ENCODE results near the gene MEN1. TPM values are rescaled to one million over a fixed set of nuclear protein-coding genes. Genes with fewer than 3 reads are reported as not detected.
A peak's percentile ranks its signal among the peaks of the same experiment; 100 is the strongest.

The MEN1 gene
- total RNA-seq, 1 experiment from 2014 or later = 54.5 TPM

DNA sequence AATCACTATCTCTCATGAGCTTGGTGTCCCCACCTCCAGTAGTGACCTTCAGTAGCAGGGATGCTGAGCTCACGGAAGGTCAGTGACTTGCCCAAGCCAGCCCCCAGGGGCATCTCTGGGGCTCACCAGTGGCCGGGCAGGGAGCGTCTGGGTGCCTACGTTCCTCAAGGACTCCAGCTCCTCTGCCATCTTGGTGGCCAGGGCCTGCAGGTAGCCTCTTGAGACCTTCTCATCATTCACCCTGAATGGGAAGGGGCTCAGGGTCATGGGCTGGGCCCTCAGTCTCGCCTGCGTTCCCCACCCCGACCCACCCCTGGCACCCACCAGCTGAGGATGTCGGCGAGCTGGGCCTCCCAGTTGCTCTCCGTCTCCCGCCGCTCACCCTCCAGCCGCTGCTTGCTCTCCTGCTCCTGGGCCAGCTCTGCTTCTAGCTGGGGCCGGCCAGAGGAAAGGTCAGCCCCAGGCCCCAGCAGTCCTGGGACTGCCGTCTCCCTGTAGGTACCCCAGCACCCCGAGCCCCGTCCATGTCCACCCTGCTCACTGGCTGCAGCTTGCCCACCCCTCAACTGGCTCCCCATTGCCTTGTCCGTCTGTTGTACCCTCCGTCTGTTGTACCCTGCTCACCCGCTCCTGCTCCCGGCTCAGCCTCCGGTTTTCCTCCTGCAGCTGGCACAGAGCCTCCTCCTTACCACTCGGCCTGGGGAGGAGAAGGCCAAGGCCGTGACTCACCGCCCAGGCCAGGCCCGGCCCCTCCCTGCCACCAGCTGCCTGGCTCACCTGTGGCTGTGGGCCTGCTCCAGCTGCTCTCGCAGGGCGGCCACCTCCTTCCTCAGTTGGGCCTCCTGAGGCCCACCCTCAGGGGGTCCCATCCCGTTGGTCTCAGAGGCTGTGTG is 24.6 kb upstream of the MEN1 start:
- ChIA-PET POLR2A (interaction anchor here (0.6 to 1.1 kb wide), 3 partner anchors 19 to 31 kb away, joined by 3 to 8 read pairs (median 4); no protein-coding TSS in a partner anchor), CTCF (interaction anchor here (0.5 to 1.5 kb wide), 2 partner anchors 9 to 288 kb away, joined by 3 to 6 read pairs; partner anchors contain the start of gene CDC42BPG)
- in situ Hi-C loops (cut with HindIII; ENCODE audit: low pct_unique_long_range_greater_than_20kb, low sequenced_read_pairs) (no loop called here), intact Hi-C loops (cut with micrococcal nuclease; ENCODE audit: unreplicated experiment) (no loop called here)
- TF ChIP-seq, protein P1, sequence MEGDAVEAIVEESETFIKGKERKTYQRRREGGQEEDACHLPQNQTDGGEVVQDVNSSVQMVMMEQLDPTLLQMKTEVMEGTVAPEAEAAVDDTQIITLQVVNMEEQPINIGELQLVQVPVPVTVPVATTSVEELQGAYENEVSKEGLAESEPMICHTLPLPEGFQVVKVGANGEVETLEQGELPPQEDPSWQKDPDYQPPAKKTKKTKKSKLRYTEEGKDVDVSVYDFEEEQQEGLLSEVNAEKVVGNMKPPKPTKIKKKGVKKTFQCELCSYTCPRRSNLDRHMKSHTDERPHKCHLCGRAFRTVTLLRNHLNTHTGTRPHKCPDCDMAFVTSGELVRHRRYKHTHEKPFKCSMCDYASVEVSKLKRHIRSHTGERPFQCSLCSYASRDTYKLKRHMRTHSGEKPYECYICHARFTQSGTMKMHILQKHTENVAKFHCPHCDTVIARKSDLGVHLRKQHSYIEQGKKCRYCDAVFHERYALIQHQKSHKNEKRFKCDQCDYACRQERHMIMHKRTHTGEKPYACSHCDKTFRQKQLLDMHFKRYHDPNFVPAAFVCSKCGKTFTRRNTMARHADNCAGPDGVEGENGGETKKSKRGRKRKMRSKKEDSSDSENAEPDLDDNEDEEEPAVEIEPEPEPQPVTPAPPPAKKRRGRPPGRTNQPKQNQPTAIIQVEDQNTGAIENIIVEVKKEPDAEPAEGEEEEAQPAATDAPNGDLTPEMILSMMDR (IDR thresholded peaks at IDR 0.05) = no peak
- TF ChIP-seq SIN3A (IDR thresholded peaks at IDR 0.05; ENCODE audit: borderline replicate concordance, insufficient read depth, low read depth, low read length) (no peak), POLR2AphosphoS5 (IDR thresholded peaks at IDR 0.05; ENCODE audit: low read depth, low read length) (no peak), TCF7L2 (IDR thresholded peaks at IDR 0.05; ENCODE audit: low read depth, low read length) (no peak)
- TF ChIP-seq, protein P2, sequence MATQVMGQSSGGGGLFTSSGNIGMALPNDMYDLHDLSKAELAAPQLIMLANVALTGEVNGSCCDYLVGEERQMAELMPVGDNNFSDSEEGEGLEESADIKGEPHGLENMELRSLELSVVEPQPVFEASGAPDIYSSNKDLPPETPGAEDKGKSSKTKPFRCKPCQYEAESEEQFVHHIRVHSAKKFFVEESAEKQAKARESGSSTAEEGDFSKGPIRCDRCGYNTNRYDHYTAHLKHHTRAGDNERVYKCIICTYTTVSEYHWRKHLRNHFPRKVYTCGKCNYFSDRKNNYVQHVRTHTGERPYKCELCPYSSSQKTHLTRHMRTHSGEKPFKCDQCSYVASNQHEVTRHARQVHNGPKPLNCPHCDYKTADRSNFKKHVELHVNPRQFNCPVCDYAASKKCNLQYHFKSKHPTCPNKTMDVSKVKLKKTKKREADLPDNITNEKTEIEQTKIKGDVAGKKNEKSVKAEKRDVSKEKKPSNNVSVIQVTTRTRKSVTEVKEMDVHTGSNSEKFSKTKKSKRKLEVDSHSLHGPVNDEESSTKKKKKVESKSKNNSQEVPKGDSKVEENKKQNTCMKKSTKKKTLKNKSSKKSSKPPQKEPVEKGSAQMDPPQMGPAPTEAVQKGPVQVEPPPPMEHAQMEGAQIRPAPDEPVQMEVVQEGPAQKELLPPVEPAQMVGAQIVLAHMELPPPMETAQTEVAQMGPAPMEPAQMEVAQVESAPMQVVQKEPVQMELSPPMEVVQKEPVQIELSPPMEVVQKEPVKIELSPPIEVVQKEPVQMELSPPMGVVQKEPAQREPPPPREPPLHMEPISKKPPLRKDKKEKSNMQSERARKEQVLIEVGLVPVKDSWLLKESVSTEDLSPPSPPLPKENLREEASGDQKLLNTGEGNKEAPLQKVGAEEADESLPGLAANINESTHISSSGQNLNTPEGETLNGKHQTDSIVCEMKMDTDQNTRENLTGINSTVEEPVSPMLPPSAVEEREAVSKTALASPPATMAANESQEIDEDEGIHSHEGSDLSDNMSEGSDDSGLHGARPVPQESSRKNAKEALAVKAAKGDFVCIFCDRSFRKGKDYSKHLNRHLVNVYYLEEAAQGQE (IDR thresholded peaks at IDR 0.05; ENCODE audit: insufficient read depth in 1 of 2, low read depth in 2 of 2, low read length in 1 of 2) = no peak
- H3K4me1 ChIP-seq (ENCODE audit: control insufficient read depth, insufficient read depth, low read length) = peaks cover 18% of the 10 kb centered on the region
- H3K36me3 ChIP-seq (ENCODE audit: control insufficient read depth, insufficient read depth, low read length) = no peaks in the 10 kb centered on the region
- peak overlapping the region; percentile 59; the same call in 1 of the 2 replicates for H3K27ac ChIP-seq (ENCODE audit: low read length)
- H3K27me3 ChIP-seq (ENCODE audit: control insufficient read depth, insufficient read depth, low read length) = no peaks in the 10 kb centered on the region
- no peaks in the 10 kb centered on the region for H3K9me3 ChIP-seq (ENCODE audit: control insufficient read depth, insufficient read depth, low read depth, low read length)
- H3K4me3 ChIP-seq (ENCODE audit: low read depth in 2 of 2, low read length in 2 of 2) = no peak overlapping the region
- BruUV-seq (replicated peaks) = no TSS peak
- DNase-seq (ENCODE audit: low read depth, low spot score) (no peak), ATAC-seq (peak; percentile 89)

DNA sequence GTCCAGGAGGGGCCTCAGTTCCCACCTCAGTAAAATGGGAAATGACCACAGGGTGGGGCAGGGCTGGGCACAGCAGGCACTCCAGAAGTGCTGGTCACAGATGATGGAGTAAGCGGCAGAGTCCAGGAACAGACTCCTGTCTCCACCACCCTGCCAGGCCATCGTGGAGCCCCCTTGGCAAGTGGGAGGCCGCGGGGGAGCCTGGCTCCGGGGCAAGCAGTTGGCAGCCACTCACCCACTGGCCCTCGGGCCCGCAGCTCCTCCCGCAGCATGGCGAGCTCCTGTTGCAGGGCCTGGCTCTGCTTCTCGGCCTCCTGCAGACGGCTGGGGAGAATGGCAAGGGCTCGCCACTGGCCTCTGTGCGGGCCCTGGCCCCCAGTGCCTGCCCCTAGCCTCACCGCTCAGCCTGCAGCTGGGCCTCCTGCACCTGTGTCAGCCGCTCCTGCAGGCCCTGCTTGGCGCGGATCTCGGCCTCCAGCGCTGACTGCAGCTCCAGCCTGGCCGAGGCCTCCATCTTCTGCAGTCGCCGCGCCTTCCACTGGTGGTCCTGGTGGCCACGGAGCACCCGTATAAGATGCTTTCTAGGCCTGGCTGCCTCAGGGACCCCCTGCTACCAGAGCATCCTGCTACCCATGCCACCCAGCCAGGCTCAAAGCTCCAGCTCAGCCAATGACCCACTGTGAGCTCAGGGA is 23.8 kb upstream of the MEN1 start:
- Histone ChIP-seq H3K27ac (ENCODE audit: low read length) (no peak overlapping the region), H3K36me3 (ENCODE audit: control insufficient read depth, insufficient read depth, low read length) (no peaks in the 10 kb centered on the region), H3K9me3 (ENCODE audit: control insufficient read depth, insufficient read depth, low read depth, low read length) (no peaks in the 10 kb centered on the region), H3K27me3 (ENCODE audit: control insufficient read depth, insufficient read depth, low read length) (no peaks in the 10 kb centered on the region), H3K4me3 (ENCODE audit: low read depth in 2 of 2, low read length in 2 of 2) (no peak overlapping the region), H3K4me1 (ENCODE audit: control insufficient read depth, insufficient read depth, low read length) (peaks cover 18% of the 10 kb centered on the region)
- CTCF ChIA-PET = interaction anchor here (1.5 kb wide), 1 partner anchor 10 kb away, joined by 3 read pairs; the partner anchor contains the start of gene CDC42BPG
- DNase-seq (ENCODE audit: low read depth, low spot score) (no peak), ATAC-seq (no peak)
- BruUV-seq (replicated peaks) = no TSS peak
- POLR2A ChIA-PET = interaction anchor here (0.6 to 1.1 kb wide), 2 partner anchors 28 to 30 kb away, joined by 3 to 4 read pairs; no protein-coding TSS in a partner anchor
- no peak for TF ChIP-seq TCF7L2 (IDR thresholded peaks at IDR 0.05; ENCODE audit: low read depth, low read length)
- intact Hi-C loops (cut with micrococcal nuclease; ENCODE audit: unreplicated experiment) = no loop called here
- in situ Hi-C loops (cut with HindIII; ENCODE audit: low pct_unique_long_range_greater_than_20kb, low sequenced_read_pairs) = no loop called here

All from Panc1 (cell line).